Renal cortex interstitium (tissue), 11 donors: ENCODE results near the gene RAD51B. TPM values are rescaled to one million over a fixed set of nuclear protein-coding genes. Genes with fewer than 3 reads are reported as not detected.

ENCODE experiments used
- DNase-seq, 11 donors: peaks; one replicate each; pipeline ENCODE4 v3.0.0-alpha.2; 2013; ENCODE audit warnings: low read depth in 9 of 11, low spot score in 4 of 11; ENCODE audit errors: extremely low read depth in 1 of 11
- polyA plus RNA-seq, 3 donors: library from polyadenylated mRNA; unstranded; fragments of 120-200 nt; gene quantifications; one replicate each; pipeline ENCODE4 v1.2.1, GENCODE V29; 2013; ENCODE audit not compliant: insufficient read length in 3 of 3

RAD51B gene
- polyA plus RNA-seq, 3 donors, result 12.5 to 13.0 (median 12.5) TPM

GRCh38 chr14:68399971-68400370 is 580.4 kb downstream of the RAD51B start:
- no peak for DNase-seq

GRCh38 chr14:68401317-68401716 is 581.7 kb downstream of the RAD51B start:
- no peak for DNase-seq

GRCh38 chr14:68401855-68402254 is 582.3 kb downstream of the RAD51B start:
- no peak for DNase-seq

- no peak for DNase-seq
Observed at GRCh38 chr14:68402525-68403101, 583.0 kb downstream of the RAD51B start.

- DNase-seq, result no peak
Observed at GRCh38 chr14:68403191-68404145, 583.9 kb downstream of the RAD51B start.

- DNase-seq, result no peak
Observed at GRCh38 chr14:68404146-68404527, 584.6 kb downstream of the RAD51B start.

GRCh38 chr14:68404652-68405183 is 585.1 kb downstream of the RAD51B start:
- DNase-seq, result no peak

GRCh38 chr14:68405961-68406360 is 586.4 kb downstream of the RAD51B start:
- DNase-seq, result no peak

- no peak for DNase-seq
Observed at GRCh38 chr14:68407285-68407684, 587.7 kb downstream of the RAD51B start.

GRCh38 chr14:68407825-68408224 is 588.2 kb downstream of the RAD51B start:
- no peak for DNase-seq

GRCh38 chr14:68408680-68409079 is 589.1 kb downstream of the RAD51B start:
- DNase-seq, result no peak

GRCh38 chr14:68409387-68409786 is 589.8 kb downstream of the RAD51B start:
- no peak for DNase-seq

GRCh38 chr14:68412505-68413465 is 593.2 kb downstream of the RAD51B start:
- DNase-seq, result no peak

- DNase-seq, result no peak
Observed at GRCh38 chr14:68413509-68413908, 593.9 kb downstream of the RAD51B start.

- DNase-seq, result no peak
Observed at GRCh38 chr14:68414121-68414520, 594.5 kb downstream of the RAD51B start.

GRCh38 chr14:68416171-68416570 is 596.6 kb downstream of the RAD51B start:
- DNase-seq, result no peak

GRCh38 chr14:68417009-68417650 is 597.6 kb downstream of the RAD51B start:
- DNase-seq, result no peak

GRCh38 chr14:68418174-68419118 is 598.9 kb downstream of the RAD51B start:
- DNase-seq, result peak in 1 of 11 donors; percentile 41
